Keratinocyte (primary cell): ENCODE data around the gene ITSN1.

ENCODE experiments used
- EZH2 ChIP-seq: IDR thresholded peaks from one replicate; pipeline ENCODE4 v1.6.1; 2012; ENCODE audit warnings: inconsistent platforms, mild to moderate bottlenecking, low read length, moderate library complexity
- TF ChIP-seq, protein P1 (sequence below), 3 experiments: IDR thresholded peaks in 1 of 3; conservative IDR thresholded peaks in 1 of 3; optimal IDR thresholded peaks in 1 of 3; 2 replicates in 2 of 3; 3 replicates in 1 of 3; pipeline versions ENCODE3 to v1.5.1; 2011; ENCODE audit warnings: low read length in 3 of 3, mild to moderate bottlenecking in 3 of 3, moderate library complexity in 2 of 3, control low read depth in 1 of 3, inconsistent platforms in 1 of 3; ENCODE audit not compliant: insufficient read depth in 2 of 3; ENCODE audit errors: extremely low read depth in 1 of 3

DNA sequence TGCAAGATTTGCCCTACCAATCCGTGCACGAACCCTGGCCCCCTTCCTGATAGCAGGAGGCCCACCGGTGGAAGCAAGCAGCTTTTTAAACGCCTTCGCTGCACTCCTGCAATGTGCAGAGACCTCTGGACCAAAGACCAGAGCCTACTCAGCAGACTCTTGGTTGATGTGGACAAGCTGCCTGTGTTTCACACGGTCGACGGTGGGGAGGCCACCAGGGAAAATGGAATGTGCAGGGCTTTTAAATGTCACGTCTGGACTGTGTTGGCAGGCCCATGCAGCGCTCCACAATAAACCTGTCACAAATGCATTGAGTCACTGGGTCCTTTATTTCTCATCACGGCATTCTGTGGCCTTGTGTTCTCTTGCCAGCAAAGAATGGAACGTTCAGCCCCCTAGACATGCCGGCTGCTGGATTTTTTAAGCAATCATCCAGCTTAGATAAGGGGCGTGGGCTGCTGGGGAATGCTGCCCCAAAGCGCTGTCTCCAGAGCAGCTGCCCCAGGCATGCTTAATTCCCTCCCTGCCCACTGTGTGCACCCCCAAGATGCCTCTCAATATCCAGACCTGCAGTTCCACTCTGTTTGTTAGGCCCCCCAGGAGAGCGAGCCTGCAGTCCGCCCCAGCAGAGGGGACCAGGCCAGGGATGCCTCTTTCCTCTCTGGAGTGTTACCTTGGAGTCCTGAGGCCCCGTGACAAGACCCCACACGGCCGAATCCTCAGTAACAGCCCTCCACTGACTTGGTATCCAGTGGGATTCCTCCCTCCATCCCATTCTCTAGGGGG is 202.0 kb downstream of the ITSN1 start:
- TF ChIP-seq, protein P1, sequence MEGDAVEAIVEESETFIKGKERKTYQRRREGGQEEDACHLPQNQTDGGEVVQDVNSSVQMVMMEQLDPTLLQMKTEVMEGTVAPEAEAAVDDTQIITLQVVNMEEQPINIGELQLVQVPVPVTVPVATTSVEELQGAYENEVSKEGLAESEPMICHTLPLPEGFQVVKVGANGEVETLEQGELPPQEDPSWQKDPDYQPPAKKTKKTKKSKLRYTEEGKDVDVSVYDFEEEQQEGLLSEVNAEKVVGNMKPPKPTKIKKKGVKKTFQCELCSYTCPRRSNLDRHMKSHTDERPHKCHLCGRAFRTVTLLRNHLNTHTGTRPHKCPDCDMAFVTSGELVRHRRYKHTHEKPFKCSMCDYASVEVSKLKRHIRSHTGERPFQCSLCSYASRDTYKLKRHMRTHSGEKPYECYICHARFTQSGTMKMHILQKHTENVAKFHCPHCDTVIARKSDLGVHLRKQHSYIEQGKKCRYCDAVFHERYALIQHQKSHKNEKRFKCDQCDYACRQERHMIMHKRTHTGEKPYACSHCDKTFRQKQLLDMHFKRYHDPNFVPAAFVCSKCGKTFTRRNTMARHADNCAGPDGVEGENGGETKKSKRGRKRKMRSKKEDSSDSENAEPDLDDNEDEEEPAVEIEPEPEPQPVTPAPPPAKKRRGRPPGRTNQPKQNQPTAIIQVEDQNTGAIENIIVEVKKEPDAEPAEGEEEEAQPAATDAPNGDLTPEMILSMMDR (optimal IDR thresholded peaks at IDR 0.05 in 1 of 3, IDR thresholded peaks at IDR 0.05 in 1 of 3, conservative IDR thresholded peaks at IDR 0.05 in 1 of 3; ENCODE audit: extremely low read depth in 1 of 3, insufficient read depth in 2 of 3, low read length in 3 of 3) = no peak
- no peak for TF ChIP-seq EZH2
